ENCODE measurements around the gene ZNF319.

DNA sequence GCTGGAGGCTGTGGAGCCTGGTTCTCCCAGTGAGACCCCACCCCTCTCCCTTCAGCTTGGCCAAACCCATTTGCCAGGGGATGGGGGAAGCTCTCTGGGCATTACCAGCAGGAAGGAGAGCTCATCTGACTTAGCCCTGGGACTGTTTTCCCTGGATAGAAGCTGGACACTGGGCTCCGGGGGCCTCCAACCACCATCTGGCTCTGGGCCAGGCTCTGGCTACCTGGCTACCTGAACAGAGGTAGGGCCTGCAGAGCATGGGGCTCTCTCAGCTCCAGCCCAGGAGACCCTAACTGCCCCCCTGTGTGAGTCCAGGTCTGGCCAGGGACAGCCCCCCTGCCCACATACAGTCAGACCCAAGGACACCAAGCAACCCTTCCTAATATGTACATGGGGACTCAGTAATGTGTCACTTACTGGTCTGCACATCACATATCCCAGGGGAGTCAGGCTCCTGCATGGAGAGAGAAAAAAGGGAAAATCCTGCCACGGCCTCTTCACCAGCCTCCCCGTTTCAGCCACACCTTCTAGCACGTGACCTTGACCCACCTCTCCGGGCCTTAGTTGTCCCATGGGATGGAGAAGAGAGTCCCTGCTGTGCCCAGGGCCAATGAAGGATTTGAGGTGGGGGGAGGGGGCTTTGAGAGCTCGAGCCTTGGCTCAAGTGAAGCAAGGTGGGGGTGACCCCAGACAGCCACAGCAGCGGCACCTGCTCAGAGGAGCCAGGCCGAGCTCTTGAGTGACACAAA lies 43.4 kb downstream of the ZNF319 start:
- TF ChIP-seq FOXP1 (CRISPR knock-in tag; IDR thresholded peaks at IDR 0.05; ENCODE audit: borderline replicate concordance) (no peak), CTCF (IDR thresholded peaks at IDR 0.05) (no peak)
